ENCODE measurements around the gene DEDD. TPM values are rescaled to one million over a fixed set of nuclear protein-coding genes. Genes with fewer than 3 reads are reported as not detected.

The DEDD gene
- total and polyA plus RNA-seq, 11 donors = 13.8 to 38.8 (median 26.5) TPM

DNA sequence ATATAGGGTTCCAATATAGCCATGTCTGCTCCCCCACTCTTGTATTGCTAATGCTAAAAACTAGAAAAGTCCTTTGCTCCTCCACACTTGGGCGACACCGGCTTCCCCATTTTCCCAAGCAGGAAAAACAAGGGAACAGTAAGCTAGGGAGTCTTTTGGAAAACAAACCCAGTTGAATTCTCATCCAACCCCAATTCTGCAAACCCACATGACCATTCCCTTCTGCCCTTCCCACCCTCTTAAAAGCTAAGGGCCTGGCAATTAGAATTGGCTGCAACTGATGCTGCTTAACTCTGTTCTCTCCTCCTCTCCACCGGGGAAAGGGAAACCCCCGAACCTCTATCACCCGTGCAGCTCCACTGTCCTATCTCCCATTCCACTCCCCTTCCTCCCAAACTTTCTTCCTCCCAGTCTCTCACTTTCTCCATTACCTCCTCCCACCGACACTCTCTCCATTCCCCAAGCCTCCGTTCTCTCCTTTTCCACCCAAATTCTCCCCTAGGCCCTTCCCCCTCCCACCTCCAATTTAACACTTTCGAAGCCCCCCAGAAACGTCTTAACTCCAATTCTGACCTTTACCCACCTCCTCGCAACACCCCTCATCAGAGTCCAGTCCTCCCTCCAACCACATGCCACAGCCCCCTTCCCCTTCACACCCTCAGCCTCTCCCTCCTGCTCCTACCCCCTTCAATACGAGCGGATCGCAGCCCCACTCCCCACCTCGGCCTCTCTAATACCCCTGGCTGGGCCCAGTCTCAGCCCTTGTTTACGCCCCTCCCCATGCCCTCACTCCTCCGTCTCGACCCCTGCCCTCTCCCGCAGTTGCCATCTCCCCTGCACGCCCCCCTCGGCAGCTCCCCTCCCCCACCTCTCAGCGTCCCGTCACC, 701 bp downstream of the DEDD start:
- H3K9me3 ChIP-seq = no peaks in the 10 kb centered on the region
- no peaks in the 10 kb centered on the region for H3K27me3 ChIP-seq
- WGBS, 4 donors = 3 to 4% (median 4%) methylated on average over 21 to 22 of the region's 22 CpGs
- H3K4me1 ChIP-seq = peaks cover 5 to 76% (median 44%) of the 10 kb centered on the region in 12 donors
- H3K36me3 ChIP-seq = peaks cover 0 to 39% (median 34%) of the 10 kb centered on the region in 9 donors
- ATAC-seq (peak in 1 of 4 donors; percentile 16), DNase-seq (peak in 1 of 5 donors; percentile 30)
- H3K27ac ChIP-seq = peak overlapping the region; percentile 87 to 99 (median 97)
- intact Hi-C loops (cut with DNase I) = loop anchor here in 8 of 10 donors (1.0 to 10.0 kb wide), 7 partner anchors 13 to 137 kb away; partner anchors contain the start of genes NIT1 (in 4 of the 8), PFDN2 (in 4 of the 8) and USF1 (in 3 of the 8)
- no peak for TF ChIP-seq POLR2A (IDR thresholded peaks at IDR 0.05)
- TF ChIP-seq, protein P1, sequence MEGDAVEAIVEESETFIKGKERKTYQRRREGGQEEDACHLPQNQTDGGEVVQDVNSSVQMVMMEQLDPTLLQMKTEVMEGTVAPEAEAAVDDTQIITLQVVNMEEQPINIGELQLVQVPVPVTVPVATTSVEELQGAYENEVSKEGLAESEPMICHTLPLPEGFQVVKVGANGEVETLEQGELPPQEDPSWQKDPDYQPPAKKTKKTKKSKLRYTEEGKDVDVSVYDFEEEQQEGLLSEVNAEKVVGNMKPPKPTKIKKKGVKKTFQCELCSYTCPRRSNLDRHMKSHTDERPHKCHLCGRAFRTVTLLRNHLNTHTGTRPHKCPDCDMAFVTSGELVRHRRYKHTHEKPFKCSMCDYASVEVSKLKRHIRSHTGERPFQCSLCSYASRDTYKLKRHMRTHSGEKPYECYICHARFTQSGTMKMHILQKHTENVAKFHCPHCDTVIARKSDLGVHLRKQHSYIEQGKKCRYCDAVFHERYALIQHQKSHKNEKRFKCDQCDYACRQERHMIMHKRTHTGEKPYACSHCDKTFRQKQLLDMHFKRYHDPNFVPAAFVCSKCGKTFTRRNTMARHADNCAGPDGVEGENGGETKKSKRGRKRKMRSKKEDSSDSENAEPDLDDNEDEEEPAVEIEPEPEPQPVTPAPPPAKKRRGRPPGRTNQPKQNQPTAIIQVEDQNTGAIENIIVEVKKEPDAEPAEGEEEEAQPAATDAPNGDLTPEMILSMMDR (IDR thresholded peaks at IDR 0.05) = no peak
- H3K4me3 ChIP-seq = peak overlapping the region; percentile 42 to 92 (median 71)

DNA sequence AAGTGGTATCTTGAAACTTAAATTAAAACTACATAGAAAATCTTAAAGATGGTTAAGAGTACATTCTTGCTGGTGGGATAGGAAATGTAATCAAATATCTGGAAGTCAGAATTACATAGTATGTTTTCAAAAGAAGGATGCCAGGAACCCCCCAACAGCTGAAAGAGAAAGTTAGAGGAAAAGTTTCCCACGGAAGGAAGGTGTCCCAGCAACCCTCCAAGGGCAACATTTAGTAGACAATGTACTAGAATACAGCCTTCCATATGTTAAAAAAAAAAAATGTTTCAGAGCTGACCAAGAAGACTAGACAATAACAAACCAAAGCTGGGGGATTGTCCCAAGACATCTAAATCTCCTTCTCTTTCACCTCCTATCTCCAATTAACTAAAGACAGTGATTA, 2.2 kb downstream of the DEDD start:
- peak overlapping the region in 4 of 12 donors; percentile 93 to 97 (median 97) for H3K27ac ChIP-seq
- 18 to 41% (median 25%) methylated on average over 1 of the region's 1 CpG for WGBS, 4 donors
- ATAC-seq (no peak), DNase-seq (no peak)
- intact Hi-C loops (cut with DNase I) = loop anchor here in 5 of 10 donors (10.0 kb wide), 2 partner anchors 85 to 135 kb away; partner anchors contain the start of gene USF1 (in 3 of the 5)
- peaks cover 5 to 69% (median 44%) of the 10 kb centered on the region in 12 donors for H3K4me1 ChIP-seq
- H3K4me3 ChIP-seq = peak overlapping the region in 2 of 12 donors; percentile 64 to 72
- no peak for TF ChIP-seq POLR2A (IDR thresholded peaks at IDR 0.05)
- TF ChIP-seq, protein P1 (IDR thresholded peaks at IDR 0.05) = no peak
- no peaks in the 10 kb centered on the region for H3K27me3 ChIP-seq
- no peaks in the 10 kb centered on the region for H3K9me3 ChIP-seq
- peaks cover 0 to 54% (median 48%) of the 10 kb centered on the region in 9 donors for H3K36me3 ChIP-seq

DNA sequence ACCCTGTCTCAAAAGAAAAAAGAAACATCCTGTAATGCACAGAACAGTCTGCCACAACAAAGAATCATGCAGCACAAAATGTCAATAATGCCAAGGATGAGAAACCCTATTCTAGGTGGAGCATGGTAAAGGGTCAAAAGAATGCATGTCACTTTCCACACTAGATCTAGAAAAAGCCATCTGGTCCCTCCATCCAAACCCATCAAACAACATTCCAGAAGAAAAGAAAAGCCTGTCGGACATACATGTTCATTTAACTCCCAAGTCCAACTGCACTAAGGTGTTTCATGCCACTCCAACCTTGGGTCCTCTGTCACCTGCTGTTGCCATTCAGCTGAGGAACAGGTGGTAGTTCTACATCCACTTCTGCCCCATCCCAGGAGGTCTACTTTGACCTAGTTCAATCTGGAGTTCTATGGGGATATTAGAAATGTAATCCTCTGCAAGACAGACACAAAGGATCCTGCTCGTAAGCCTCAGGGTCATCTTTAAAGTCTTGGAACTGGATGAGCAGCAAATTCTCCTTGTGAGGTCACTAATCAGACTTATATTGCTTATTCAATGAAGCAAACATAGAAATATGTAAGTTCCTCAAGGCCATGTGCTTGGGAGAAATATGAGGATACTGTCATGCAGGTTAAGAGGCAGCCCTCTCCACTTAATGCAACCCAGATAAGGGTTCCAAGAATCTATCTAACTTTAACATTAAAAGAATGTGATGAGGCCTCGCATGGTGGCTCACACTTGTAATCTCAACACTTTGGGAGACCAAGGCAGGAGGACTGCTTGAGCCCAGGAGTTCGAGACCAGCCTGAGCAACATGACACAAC, 3.7 kb downstream of the DEDD start:
- Histone ChIP-seq H3K9me3 (no peaks in the 10 kb centered on the region), H3K4me3 (no peak overlapping the region), H3K4me1 (peaks cover 2 to 57% (median 37%) of the 10 kb centered on the region in 12 donors), H3K27me3 (no peaks in the 10 kb centered on the region), H3K36me3 (peaks cover 0 to 69% (median 62%) of the 10 kb centered on the region in 9 donors), H3K27ac (no peak overlapping the region)
- ATAC-seq (no peak), DNase-seq (no peak)
- TF ChIP-seq, protein P1 (IDR thresholded peaks at IDR 0.05) = no peak
- TF ChIP-seq POLR2A (IDR thresholded peaks at IDR 0.05) = no peak
- WGBS, 4 donors = 82 to 90% (median 86%) methylated on average over 4 of the region's 4 CpGs
- intact Hi-C loops (cut with DNase I) = no loop called here

Data from heart left ventricle (tissue), 16 donors.